SIG-M5 (cell line): ENCODE results near the gene RADIL.

Experiments
- DNase-seq: peaks from one replicate; lab custom pipeline; 2025; lab: John Stamatoyannopoulos, UW

The RADIL gene

GRCh38 chr7:4775250-4775847 lies 108.2 kb downstream of the RADIL start, which contains the start of gene AP5Z1:
Gene AP5Z1, plus strand, starts transcription at chr7:4775623. Its CDS starts 93 bp downstream, at chr7:4775716.
- peak; percentile 73 for DNase-seq

- DNase-seq, result peak; percentile 20
These were observed 108.8 kb downstream of the RADIL start for GRCh38 chr7:4774658-4775249.

- DNase-seq, result no peak
These were observed 109.5 kb downstream of the RADIL start for GRCh38 chr7:4774007-4774406.

DNA sequence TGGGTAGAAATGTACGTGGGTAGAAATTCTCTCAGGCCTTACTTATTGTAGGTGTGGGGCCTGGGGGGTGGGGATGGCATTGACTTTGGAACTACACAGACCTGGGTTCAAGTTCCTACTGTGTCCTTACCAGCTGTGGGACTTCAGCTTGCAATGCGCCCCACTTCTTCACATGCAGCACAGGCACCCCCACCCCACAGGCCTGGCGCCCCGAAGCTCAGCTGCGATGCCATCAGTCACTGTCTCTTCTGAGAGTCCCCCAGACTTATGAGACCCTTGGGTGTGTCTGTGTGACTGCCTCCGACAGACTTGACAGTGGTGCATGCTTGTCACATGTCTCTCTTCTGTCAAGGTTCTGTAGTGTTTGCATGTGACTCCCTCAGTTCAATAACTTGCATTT lies 111.2 kb downstream of the RADIL start:
- DNase-seq, result no peak

DNA sequence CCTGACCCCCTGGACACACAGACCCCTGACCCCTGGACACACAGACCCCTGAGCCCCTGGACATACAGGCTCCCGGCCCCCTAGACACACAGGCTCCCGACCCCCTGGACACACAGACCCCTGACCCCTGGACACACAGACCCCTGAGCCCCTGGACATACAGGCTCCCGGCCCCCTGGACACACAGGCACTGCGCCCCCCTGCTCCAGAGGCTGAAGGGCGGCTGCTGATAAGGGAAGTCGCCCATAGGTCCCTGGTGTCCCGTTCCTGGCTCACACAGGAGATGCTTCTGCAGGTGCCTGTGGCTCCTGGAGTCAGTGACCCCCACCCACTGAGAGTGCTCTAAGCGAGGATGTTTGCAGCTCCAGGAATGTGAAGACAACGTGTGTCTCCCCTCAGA lies 111.8 kb downstream of the RADIL start:
- no peak for DNase-seq

DNA sequence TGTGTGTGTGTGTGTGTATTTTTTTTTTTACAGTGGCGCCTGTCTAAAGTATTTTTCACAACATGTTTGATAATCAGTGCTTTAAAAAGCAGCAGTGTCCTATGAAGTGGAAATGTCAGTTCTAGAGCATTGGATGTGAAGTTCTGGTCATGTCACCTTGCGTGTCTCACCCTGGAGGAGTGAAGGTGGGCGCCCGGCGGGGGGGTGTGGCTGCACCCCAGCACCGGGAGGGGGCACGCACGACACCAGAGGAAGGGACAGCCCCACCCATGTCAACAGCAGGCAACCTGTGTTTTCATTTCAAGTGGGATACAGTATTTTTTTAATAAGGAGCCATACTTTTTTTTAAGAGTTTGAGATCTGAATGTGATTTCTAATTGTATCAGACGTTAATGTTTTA lies 112.6 kb downstream of the RADIL start:
- no peak for DNase-seq

DNA sequence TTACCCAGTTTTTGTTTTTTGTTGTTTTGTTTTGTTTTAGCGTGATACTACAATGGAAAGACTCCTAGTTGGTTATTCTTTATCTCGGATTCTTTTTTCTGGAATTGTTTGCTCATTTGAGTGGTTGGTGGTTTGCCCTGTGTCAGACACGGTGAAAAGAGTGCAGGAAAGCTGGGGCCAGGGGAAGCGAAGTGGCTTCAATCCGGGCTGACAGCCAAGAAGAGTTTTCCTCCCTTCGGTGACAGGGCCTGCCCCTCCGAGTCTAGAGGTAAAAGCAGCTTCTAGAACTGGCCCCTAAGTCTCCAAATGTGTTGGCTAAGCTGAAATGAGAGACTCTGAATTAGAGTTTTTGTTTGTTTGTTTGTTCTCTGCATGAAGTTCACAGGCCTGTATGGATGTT lies 113.8 kb downstream of the RADIL start:
- DNase-seq, result no peak

DNA sequence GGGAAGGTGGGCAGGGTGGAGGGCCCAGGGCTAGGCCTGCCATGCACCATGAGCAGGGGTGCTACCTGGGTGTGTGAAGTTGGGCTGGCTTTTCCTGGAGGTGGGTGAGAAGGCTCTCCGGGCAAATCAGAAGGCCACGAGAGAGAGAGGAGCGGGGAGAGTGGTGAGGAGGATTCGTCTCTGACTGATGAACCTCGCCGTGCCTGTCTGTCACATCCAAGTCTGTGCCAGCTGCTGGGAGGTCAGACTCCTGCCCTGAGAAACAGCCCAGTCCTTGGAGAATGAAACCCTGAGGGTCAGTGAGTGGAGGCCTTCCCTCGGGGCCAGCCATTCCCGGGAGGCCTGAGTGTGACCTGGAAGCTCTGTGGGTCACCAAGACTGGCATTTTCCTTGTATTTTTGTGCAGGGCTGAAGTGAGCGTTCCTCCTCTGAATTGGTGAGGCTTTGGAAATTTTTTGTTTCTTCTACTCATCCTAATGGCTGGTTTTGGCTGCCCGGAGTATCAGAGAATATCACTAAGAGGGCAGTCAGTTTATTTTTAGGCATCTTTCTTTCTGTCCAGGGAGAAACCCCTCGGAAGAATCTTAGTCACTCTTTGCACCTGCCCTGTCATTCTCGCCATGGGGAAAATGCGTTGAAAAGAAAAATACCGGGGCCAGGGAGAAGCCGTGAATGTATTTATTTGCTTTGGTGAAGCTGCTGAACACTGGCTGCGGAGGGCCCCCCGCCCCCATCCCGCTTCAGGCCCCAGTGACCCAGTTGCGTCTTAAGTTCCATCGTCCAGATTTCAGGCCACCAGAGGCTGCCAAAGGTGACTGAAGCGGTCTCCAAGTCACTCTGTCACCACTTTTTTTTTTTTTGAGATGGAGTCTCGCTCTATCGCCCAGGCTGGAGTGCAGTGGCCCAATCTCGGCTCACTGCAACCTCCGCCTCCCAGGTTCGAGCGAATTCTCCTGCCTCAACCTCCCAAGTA lies 114.6 kb downstream of the RADIL start:
- DNase-seq, result no peak

GRCh38 chr7:4766666-4767519 lies 116.6 kb downstream of the RADIL start:
- no peak for DNase-seq

GRCh38 chr7:4765776-4766490 lies 117.6 kb downstream of the RADIL start:
- DNase-seq, result no peak

DNA sequence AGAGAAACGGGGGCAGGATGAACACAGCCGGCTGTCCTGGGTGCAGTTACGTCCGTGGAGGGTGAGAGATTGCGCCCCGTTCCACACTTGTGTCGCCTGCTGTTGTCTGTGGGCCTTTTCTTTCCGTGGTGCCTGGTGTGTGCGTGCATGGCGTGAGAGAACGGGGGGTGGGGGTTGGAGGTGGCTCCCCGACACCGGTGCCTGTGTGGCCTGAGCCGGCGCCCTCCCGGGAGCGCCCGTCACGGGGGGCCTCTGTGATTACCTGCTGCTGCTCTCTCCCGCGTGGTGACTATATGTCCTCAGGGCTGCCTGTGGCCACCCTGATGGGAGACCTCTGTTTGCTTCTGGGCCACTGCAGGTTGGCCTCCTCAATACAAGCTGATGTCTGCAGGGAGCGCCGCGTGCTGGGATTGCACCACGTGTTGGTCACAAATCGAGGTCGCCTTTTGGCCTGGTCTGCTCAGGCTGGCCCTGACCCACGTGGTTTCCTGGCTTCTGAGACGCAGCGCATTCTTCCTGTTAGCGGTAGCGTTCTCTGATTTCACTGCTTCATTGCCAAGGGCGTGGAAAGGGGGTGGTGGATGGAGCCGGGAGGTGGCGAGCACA lies 119.0 kb downstream of the RADIL start:
- DNase-seq, result no peak

DNA sequence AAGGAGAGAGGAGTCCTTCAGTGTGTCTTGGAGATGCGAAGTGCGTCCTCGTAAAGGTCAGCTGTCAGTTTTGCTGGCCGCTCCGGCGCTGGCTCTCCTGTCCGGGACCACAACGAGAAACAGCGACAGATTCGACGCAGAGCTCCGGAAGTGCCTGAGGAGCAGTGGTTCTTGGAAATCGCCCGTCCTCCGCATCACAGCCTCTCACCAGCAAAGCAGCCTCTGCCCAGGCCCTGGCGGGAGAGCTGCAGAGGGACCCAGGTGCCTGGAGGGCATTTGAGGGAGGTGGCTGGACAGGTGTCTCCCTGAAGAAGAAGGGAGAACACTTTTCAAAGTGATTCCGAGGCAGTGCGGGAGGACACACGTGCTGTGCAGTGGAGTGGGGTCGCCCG lies 119.7 kb downstream of the RADIL start:
- no peak for DNase-seq

GRCh38 chr7:4763091-4763793 lies 120.3 kb downstream of the RADIL start:
- no peak for DNase-seq

GRCh38 chr7:4762121-4763055 lies 121.1 kb downstream of the RADIL start:
- DNase-seq, result no peak

GRCh38 chr7:4760952-4761351 lies 122.6 kb downstream of the RADIL start:
- DNase-seq, result no peak

DNA sequence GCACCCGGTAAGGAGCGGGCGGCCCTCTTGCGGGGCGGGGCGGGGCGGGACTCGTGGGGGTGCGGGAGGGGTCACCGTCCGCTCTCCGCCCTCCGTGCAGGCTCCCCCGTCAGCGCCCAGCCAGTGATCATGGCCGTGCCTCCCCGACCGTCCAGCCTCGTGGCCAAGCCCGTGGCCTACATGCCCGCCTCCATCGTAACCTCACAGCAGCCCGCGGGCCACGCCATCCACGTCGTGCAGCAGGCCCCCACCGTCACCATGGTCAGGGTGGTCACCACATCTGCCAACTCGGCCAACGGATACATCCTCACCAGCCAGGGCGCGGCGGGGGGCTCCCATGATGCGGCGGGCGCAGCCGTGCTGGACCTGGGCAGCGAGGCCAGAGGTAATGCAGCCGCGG lies 124.3 kb downstream of the RADIL start:
- no peak for DNase-seq

- no peak for DNase-seq
These were observed 124.7 kb downstream of the RADIL start for GRCh38 chr7:4758791-4759190.

DNA sequence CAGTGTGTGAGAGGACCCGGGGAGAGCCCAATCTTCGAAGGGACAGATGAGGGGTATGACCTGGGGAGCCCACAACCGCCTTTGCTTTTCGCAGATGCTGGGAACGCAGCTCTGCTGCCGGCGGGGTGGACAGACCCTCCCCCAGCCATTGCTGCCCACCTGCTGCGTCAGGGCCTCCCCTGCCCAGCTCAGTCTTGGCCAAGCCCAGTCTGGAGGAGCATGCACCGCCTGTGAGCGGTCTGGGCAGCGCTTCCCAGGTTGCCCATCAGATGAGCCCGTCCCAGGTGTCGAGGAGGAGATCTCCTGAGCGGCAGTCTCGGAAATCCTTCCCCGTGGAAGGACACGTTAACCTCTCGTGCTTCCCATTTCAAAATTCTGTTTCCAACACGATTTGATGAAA lies 125.4 kb downstream of the RADIL start:
- DNase-seq, result no peak

DNA sequence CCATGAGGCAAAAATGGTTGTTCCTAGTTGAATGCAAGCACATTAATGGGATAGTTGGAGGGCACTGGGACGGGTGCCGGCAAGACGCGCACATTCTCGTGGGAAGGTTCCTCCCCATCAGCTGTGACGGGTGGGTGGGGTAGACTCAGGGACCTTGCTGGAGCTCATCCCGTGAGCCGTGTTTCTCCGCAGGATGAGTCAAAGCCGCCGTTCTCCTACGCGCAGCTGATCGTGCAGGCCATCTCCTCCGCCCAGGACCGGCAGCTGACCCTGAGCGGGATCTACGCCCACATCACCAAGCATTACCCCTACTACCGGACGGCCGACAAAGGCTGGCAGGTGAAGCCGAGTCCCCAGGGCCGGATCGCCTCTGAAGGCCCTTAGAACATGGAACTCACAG lies 128.5 kb downstream of the RADIL start:
- no peak for DNase-seq
